BE2C (cell line): Measurements from ENCODE around the gene GATD1.

Source experiments
- DNase-seq: peaks from one replicate; pipeline ENCODE4 v3.0.0-alpha.2; 2020
- H3K27me3 ChIP-seq: fragments of 250-450 bp; sonication (Bioruptor Pico); 2 replicates; pipeline ENCODE4 v1.5.1; 2020; ENCODE audit warnings: mild to moderate bottlenecking
- H3K36me3 ChIP-seq: fragments of 250-450 bp; sonication (Bioruptor Pico); 2 replicates; pipeline ENCODE4 v1.5.1; 2020; ENCODE audit warnings: mild to moderate bottlenecking
- H3K4me1 ChIP-seq: fragments of 250-450 bp; sonication (Bioruptor Pico); 2 replicates; pipeline ENCODE4 v1.5.1; 2020
- H3K4me3 ChIP-seq: 2 replicates; pipeline ENCODE4 v1.5.1; 2011; ENCODE audit warnings: low read depth, low read length
- H3K9me3 ChIP-seq: fragments of 250-450 bp; sonication (Bioruptor Pico); 2 replicates; pipeline ENCODE4 v1.5.1; 2020
- CTCF ChIP-seq: IDR thresholded peaks from 2 replicates; pipeline ENCODE4 v1.5.1; 2012; ENCODE audit warnings: mild to moderate bottlenecking, low read depth, low read length

The GATD1 gene

GRCh38 chr11:794013-794765, 16.9 kb upstream of the GATD1 start:
- Histone ChIP-seq H3K36me3 (peaks cover 7% of the 10 kb centered on the region; the same call in 1 of the 2 replicates), H3K4me1 (peaks cover 5% of the 10 kb centered on the region; the same call in 1 of the 2 replicates), H3K27me3 (no peaks in the 10 kb centered on the region), H3K9me3 (no peaks in the 10 kb centered on the region), H3K4me3 (no peak overlapping the region)
- DNase-seq, result no peak
- TF ChIP-seq CTCF, result no peak

- peaks cover 5% of the 10 kb centered on the region; the same call in 1 of the 2 replicates for H3K4me1 ChIP-seq
- no peaks in the 10 kb centered on the region for H3K27me3 ChIP-seq
- H3K4me3 ChIP-seq, result no peak overlapping the region
Observed at GRCh38 chr11:793556-793955, 16.3 kb upstream of the GATD1 start.

DNA sequence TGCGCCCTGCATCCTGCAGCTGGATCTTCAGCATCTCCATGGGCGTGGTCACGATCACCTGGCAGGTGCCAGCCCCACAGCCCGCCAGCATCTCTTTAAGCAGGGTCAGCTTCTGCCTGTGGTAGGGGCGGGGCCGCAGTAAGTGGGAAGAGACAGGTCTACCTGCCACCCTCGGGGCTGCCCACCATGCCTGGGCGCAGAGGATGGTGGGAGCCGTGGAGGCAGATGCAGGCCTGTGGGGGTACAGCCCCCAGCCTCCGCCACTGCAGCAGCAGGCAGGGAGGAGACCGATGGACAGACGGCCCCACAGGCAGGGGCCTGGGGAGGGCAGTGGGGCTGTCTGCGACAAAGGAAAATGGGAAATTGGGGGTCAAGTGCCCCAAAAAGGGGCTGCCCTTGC, 15.6 kb upstream of the GATD1 start:
- no peaks in the 10 kb centered on the region for H3K27me3 ChIP-seq
- no peak overlapping the region for H3K4me3 ChIP-seq
- H3K9me3 ChIP-seq, result no peaks in the 10 kb centered on the region
- TF ChIP-seq CTCF, result no peak
- H3K36me3 ChIP-seq, result peaks cover 7% of the 10 kb centered on the region; the same call in 1 of the 2 replicates
- no peak for DNase-seq
- peaks cover 5% of the 10 kb centered on the region; the same call in 1 of the 2 replicates for H3K4me1 ChIP-seq

More at GRCh38 chr11:793556-793955, 16.3 kb upstream of the GATD1 start:
- no peak for DNase-seq
- TF ChIP-seq CTCF, result no peak
- Histone ChIP-seq H3K36me3 (peaks cover 7% of the 10 kb centered on the region; the same call in 1 of the 2 replicates), H3K9me3 (no peaks in the 10 kb centered on the region)

GRCh38 chr11:792535-792821, 15.2 kb upstream of the GATD1 start:
- no peak for TF ChIP-seq CTCF

GRCh38 chr11:791658-792534, 14.6 kb upstream of the GATD1 start:
- Histone ChIP-seq H3K27me3 (no peaks in the 10 kb centered on the region), H3K4me1 (peaks cover 5% of the 10 kb centered on the region; the same call in 1 of the 2 replicates), H3K4me3 (no peak overlapping the region), H3K9me3 (no peaks in the 10 kb centered on the region), H3K36me3 (peaks cover 7% of the 10 kb centered on the region; the same call in 1 of the 2 replicates)
- no peak for TF ChIP-seq CTCF
- no peak for DNase-seq

More at GRCh38 chr11:792535-792821, 15.2 kb upstream of the GATD1 start:
- Histone ChIP-seq H3K9me3 (no peaks in the 10 kb centered on the region), H3K27me3 (no peaks in the 10 kb centered on the region), H3K36me3 (peaks cover 7% of the 10 kb centered on the region; the same call in 1 of the 2 replicates), H3K4me3 (no peak overlapping the region), H3K4me1 (peaks cover 5% of the 10 kb centered on the region; the same call in 1 of the 2 replicates)
- DNase-seq, result no peak
